HG03135 (cell line): ENCODE measurements around the gene FSD1.
"Not testable (repeated sequence)": the region's sequence is repeated elsewhere in the genome, so short reads cannot be mapped to it uniquely, and the experiment has no call there.

ENCODE experiments used
- ATAC-seq: cut with Tn5 transposase; IDR thresholded peaks from one replicate; pipeline ENCODE4 v1.9.1; 2021; ENCODE audit warnings: mild to moderate bottlenecking, moderate library complexity; ENCODE audit not compliant: unreplicated experiment

The FSD1 gene

DNA sequence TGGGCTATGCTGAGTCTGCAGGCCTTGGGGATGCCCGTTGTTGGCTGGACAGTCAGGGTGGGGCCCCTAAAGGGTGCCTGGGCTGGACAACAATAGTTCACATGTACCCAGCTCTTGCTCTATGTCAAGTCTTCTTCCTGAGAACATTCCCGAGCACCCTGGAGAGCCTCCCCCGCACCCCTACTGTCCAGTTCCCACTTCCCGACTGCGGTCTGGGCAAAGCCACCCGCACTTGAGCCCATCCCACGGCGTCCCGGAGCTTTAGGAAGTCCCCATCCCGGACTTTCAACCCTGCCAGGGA lies 37.9 kb downstream of the FSD1 start:
- no peak for ATAC-seq

DNA sequence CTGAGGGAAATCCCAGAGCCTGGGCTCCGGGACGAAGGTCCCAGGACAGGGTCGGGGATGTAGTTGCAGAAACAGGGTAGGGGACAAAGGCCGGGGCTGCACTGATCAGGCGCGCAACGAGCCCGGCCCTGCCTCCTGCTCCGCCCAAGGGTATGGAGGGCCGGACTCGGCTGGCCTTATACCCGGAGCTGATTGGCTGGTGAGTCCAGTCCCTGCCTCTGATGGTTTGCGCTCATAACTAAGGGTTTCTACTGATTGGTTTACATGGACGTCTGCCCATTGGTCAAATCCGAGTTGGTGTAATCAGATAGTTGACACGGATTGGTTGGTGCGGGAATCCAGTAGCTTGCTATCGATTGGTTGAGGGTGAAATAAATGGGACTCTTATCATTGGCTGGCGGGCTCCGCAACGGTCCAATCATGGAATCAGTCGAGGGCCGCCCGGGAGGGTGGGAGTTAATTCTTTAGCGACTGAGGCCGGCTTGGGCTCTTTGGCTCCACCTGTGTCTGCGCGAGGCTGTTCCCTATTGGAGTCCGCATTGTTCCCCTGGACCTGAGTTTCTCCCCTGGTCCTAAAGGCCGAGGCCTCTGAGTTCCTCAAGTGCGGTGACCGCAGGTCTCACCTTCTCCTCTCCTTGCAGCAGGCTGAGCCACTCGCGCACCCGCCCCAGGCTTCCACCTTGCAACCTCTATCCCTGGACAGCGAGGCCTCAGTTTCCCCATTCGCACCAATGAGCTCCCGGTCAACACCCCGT lies 38.4 kb downstream of the FSD1 start:
- peak; percentile 86 for ATAC-seq

DNA sequence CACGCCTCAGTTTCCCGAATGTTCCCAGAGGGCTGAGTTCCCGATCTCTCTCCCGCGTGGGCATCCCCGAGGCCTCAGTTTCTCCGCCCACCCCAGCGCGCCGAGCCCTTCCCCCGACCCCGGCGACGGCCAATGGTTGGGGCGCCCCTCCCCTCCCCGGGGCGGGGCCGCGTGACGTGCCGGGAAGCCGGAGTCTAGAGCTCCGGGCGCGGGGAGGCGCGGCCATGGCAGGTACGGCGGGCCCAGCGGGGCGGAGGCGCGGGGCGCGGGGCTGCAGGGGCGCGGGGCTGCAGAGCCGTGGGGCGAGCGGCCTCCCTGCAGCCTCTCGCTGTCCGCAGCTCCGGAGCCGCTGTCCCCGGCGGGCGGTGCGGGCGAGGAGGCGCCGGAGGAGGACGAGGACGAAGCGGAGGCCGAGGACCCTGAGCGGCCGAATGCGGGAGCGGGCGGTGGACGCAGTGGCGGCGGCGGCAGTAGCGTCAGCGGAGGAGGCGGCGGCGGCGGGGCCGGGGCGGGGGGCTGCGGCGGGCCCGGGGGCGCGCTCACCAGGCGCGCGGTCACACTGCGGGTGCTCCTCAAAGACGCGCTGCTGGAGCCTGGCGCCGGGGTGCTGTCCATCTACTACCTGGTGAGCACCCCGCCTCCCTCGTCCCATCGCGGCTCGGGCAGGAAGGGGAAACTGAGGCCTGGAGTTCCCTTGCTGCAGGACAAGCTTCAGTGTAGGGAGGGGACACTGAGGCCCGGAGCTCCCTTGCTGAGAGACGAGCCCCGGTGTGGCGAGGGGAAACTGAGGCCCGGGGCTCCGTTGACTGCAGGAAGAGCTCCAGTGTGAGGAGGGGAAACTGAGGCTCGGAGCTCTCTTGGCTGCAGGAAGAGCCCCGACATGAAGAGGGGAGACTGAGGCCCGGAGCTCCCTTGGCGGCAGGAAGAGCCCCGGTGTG lies 39.2 kb downstream of the FSD1 start, which contains the start of gene MPND:
TSS of gene MPND (plus strand) at position 193 of the 938 bp plus-strand sequence. CDS start at position 225, 32 bp downstream.
- ATAC-seq, result peak; percentile 47

DNA sequence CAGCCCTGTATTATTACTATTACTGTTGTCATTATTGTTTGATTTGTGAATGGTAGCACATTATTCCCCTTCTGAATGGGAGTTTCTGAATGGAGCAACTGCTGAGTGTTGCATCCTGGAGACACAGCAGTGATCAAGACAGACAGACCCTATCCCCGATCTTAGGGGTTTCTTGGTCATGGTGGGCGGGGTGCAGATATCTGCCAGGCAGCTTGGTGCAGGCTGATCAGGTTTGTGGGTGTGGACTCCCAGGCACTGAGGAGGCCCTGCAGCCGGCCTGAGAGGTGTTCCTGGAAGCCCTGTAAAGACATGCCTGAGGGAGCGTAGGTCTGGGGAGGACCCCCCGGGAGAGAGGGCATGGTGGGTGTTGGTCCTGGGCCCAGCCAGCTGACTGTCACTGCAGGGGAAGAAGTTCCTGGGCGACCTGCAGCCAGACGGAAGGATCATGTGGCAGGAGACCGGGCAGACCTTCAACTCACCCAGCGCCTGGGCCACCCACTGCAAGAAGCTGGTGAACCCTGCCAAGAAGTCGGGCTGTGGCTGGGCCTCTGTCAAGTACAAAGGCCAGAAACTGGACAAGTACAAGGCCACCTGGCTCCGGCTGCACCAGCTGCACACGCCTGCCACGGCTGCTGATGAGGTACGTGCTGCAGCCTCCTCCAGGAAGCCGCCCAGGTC lies 41.1 kb downstream of the FSD1 start:
- ATAC-seq, result no peak

DNA sequence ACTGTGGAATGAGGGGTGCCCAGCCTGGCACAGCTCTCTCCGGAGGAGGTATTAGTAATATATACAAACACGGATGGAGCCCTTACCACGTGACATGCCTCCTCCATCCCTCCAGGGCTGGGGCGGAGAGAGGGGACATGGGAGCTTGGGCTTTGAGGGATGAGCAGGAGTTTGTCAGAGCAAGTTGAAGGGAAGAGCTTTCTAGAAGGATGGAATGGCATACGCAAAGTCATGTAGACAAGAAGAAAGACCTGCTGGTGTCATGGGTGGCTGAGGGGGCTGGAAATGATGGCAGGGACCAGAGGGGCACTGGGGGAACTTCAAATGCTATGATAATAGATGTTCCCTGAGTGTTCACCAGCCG lies 41.6 kb downstream of the FSD1 start:
- no peak for ATAC-seq

- ATAC-seq, result no peak
Measured at GRCh38 chr19:4347521-4347920, 43.1 kb downstream of the FSD1 start.

DNA sequence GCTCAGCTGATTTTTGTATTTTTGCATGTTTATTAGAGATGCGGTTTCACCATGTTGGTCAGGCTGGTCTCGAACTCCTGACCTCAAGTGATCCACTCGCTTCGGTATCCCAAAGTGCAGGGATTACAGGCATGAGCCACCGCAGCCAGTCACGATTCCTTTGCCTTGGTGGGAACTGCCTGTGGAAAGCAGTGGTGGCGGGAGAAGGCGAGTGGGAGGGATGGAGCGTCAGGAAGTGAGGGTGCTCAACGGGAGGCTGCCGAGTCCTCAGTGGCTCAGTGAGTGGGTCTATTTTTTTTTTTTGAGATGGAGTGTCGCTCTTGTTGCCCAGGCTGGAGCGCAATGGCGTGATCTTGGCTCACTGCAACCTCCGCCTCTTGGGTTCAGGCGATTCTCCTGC lies 44.8 kb downstream of the FSD1 start:
- not testable (repeated sequence) for ATAC-seq

GRCh38 chr19:4350111-4350510 lies 45.7 kb downstream of the FSD1 start:
- ATAC-seq, result no peak

DNA sequence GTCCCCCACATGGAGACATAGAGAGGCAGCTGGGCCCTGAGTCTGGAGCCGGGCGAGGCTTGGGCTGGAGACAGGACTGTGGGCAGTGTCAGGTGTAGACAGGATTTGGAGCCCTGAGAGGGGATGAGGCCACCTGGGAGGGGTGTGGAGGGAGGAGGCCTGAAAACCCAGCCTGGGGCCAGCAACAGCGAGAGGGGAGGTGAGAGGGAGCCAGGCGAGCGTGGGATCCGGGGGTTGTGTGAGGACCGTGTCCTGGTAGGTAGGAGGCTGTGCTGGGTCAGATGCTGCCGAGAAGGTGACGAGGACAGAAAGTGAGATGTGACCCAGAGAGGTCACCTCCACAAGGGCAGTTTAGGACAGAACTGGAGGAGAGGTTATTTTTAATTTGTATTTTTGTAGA lies 46.3 kb downstream of the FSD1 start:
- no peak for ATAC-seq

GRCh38 chr19:4352701-4353121 lies 48.3 kb downstream of the FSD1 start:
- ATAC-seq, result no peak

DNA sequence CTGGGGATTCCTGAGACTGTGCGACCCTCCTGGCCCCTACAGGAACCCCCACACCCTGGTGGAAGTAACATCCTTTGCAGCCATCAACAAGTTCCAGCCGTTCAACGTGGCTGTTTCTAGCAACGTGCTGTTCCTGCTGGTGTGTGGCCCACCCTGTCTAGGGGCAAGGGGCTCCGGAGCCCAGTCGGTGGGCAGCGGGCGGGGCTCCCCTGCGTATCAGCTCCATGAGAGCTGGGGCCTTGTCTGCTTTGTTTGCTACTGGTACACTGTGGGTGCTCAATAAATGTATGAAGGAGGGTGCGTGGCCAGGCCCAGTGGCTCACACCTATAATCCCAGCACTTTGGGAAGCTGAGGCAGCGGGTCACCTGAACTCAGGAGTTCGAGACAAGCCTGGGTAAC lies 49.9 kb downstream of the FSD1 start:
- ATAC-seq, result no peak

DNA sequence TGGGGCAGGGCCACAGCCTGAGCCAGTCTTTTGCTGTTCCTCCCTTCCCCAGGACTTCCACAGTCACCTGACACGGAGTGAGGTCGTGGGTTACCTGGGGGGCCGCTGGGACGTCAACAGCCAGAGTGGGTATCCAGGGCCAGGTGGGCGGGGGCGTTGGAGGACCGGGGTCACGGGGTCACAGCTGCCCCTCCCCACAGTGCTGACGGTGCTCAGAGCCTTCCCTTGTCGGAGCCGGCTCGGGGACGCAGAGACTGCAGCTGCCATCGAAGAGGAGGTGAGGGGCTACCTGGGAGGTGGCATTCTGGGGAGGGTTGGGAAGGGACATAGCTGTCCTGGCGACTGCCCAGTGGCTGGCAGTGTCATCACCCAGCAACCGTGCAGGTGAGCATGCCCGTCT lies 50.5 kb downstream of the FSD1 start:
- no peak for ATAC-seq

DNA sequence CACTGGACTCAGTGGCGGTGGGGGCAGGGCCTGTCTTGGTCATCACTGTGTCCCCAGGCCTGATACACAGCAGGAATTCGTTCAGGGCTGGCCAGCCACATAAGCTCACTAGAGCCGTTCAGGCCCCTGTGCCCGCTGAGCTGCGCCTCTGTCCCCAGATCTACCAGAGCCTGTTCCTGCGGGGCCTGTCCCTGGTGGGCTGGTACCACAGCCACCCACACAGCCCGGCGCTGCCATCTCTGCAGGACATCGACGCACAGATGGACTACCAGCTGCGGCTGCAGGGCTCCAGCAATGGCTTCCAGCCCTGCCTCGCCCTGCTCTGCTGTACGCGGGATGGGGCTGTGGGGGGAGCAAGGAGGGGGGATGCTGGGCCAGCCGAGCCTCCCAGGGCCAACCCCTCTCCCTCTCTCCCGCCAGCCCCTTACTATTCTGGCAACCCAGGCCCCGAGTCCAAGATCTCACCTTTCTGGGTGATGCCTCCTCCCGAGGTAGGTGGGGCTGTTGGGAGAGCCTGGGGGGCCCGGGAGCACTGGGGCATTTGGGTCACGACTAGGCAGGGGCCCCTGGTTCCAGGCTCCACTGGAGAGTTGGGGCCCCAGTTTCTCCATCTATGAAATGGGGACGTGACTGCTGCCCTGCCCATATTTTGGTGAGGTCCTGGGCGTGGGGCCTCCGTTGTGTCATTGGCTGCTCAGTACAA lies 52.8 kb downstream of the FSD1 start:
- no peak for ATAC-seq

DNA sequence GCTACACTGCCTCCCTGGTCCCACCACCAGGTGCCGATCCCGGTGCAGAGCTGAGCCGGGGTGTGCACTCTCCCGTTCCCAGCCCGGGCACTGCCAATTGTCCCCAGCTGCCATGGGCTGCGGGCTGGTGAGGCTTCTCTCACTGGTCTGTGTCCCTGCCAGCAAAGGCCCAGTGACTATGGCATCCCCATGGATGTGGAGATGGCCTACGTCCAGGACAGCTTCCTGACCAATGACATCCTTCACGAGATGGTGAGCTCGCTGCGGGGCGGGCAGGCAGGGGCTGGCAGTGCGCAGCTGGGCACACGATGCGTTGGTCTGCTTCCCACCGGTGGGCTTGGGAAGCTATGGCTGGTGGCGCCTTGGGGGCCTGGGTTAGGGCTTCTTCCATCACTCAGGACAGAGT lies 53.5 kb downstream of the FSD1 start:
- no peak for ATAC-seq

DNA sequence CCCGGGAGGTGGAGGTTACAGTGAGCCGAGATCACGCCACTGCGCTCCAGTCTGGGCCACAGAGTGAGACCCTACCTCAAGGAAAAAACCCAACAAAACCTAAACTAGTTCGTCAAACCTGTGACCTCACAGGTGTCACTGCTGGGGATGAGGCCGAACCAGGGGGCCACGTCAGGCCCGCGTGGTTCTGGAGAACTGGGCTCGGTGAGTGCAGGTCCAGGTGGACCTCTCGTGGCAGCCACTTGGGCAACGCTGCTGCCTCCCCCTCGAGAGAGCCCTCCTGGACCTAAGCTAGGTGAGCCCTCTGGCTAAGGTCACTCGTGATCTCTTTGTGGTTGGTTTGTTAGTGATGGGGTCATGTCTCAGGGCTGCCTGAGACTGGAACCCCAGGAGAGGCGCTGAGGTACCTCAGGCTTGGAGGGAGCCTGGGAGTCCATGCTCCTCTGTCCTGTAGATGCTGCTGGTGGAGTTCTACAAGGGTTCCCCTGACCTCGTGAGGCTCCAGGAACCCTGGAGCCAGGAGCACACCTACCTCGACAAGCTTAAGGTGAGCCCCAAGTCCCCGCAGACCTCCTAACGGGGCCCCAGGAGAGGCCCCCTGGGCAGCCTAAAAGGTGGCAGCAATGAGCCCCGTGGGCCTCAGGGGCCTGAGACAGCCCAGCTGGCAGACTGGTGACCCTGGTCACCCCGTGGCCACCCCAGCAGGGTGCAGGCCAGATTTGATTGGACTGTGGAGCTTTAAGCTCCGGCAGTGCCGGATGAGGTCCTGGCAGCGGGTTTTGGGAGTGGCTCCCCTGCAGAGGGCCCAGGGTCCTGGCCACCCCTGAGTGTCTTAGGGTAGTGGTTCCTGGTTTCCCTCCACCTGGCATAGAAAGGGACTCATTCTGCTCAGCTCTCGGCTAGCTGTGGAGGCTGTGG lies 54.6 kb downstream of the FSD1 start:
- ATAC-seq, result no peak

GRCh38 chr19:4359627-4360000 lies 55.2 kb downstream of the FSD1 start:
- ATAC-seq, result no peak

- no peak for ATAC-seq
Measured at GRCh38 chr19:4360081-4360569, 55.7 kb downstream of the FSD1 start.

GRCh38 chr19:4360641-4361151 lies 56.3 kb downstream of the FSD1 start:
- no peak for ATAC-seq

GRCh38 chr19:4361152-4362046 lies 57.0 kb downstream of the FSD1 start:
- no peak for ATAC-seq
